HepG2 (cell line): ENCODE data around the gene CARD19. TPM values are rescaled to one million over a fixed set of nuclear protein-coding genes. Genes with fewer than 3 reads are reported as not detected.
A peak's percentile ranks its signal among the peaks of the same experiment; 100 is the strongest.

ENCODE experiments used
- CEBPG ChIP-seq: IDR thresholded peaks from 2 replicates; pipeline ENCODE4 v1.6.1; 2016
- IRF2 ChIP-seq: IDR thresholded peaks from 2 replicates; pipeline ENCODE4 v1.6.1; 2018; ENCODE audit warnings: missing genetic modification reagents, missing compliant biosample characterization
- KMT2B ChIP-seq: IDR thresholded peaks from 2 replicates; pipeline ENCODE4 v1.6.1; 2016; ENCODE audit warnings: missing genetic modification reagents, missing compliant biosample characterization
- NONO ChIP-seq, 2 experiments: fragments of 450-650 bp in 1 of 2; sonication (generic) in 1 of 2; formaldehyde crosslinking in 1 of 2; IDR thresholded peaks in 1 of 2; conservative IDR thresholded peaks in 1 of 2; 2 replicates each; pipeline versions ENCODE4 v1.6.1 to v1.8.0; 2017 to 2022; ENCODE audit warnings: mild to moderate bottlenecking in 1 of 2, missing genetic modification reagents in 1 of 2, moderate library complexity in 1 of 2
- RAD21 ChIP-seq: fragments of 450-650 bp; formaldehyde crosslinking; IDR thresholded peaks from 2 replicates; pipeline ENCODE4 v1.5.0; 2020; ENCODE audit warnings: mild to moderate bottlenecking
- SKI ChIP-seq: fragments of 450-650 bp; IDR thresholded peaks from one replicate; pipeline ENCODE4 v1.6.1; 2018; ENCODE audit warnings: mild to moderate bottlenecking; ENCODE audit not compliant: partially characterized antibody
- SRY ChIP-seq: sonication (generic); formaldehyde crosslinking; IDR thresholded peaks from 2 replicates; pipeline ENCODE4 v1.8.0; 2022; ENCODE audit warnings: mild to moderate bottlenecking, missing genetic modification reagents
- ZNF441 ChIP-seq: sonication (generic); formaldehyde crosslinking; IDR thresholded peaks from 2 replicates; pipeline ENCODE4 v1.7.0; 2021; ENCODE audit warnings: missing genetic modification reagents, borderline replicate concordance
- ZNF792 ChIP-seq: IDR thresholded peaks from 2 replicates; pipeline ENCODE4 v1.6.1; 2016
- ZSCAN25 ChIP-seq: sonication (generic); formaldehyde crosslinking; IDR thresholded peaks from 2 replicates; pipeline ENCODE4 v1.8.0; 2022; ENCODE audit warnings: mild to moderate bottlenecking, missing genetic modification reagents
- polyA plus RNA-seq, 8 experiments: library from polyadenylated mRNA; depleted of rRNA in 3 of 8; stranded (reverse) in 7 of 8; unstranded in 1 of 8; fragments of >200 nt; fragmentation: Illumina TruSeq in 4 of 8; extraction: Trizol in 4 of 8; gene quantifications; 2 replicates each; pipeline versions ENCODE4 v1.2.1 to v1.2.3, GENCODE V29; 2011 to 2016; ENCODE audit warnings: low read depth in 4 of 8, missing spikeins in 1 of 8, mixed read lengths in 1 of 8; ENCODE audit not compliant: insufficient read depth in 1 of 8
- total RNA-seq, 5 experiments: library from RNA; depleted of rRNA; stranded (reverse); fragments of >200 nt; fragmentation: Illumina TruSeq; extraction: Trizol; gene quantifications; 2 replicates each; pipeline ENCODE4 v1.2.3, GENCODE V29; 2016; ENCODE audit warnings: low read depth in 1 of 5
- TF ChIP-seq, protein P1 (sequence below): IDR thresholded peaks from 2 replicates; pipeline ENCODE4 v1.4.0; 2020; ENCODE audit warnings: mild to moderate bottlenecking, missing genetic modification reagents
- TF ChIP-seq, protein P2 (sequence below): sonication (generic); formaldehyde crosslinking; IDR thresholded peaks from 2 replicates; pipeline ENCODE4 v1.4.0; 2020; ENCODE audit warnings: missing genetic modification reagents
- TF ChIP-seq, protein P3 (sequence below): IDR thresholded peaks from 2 replicates; pipeline ENCODE4 v1.6.1; 2018; ENCODE audit warnings: missing genetic modification reagents, mild to moderate bottlenecking, missing compliant biosample characterization
- TF ChIP-seq, protein P4 (sequence below): sonication (generic); formaldehyde crosslinking; IDR thresholded peaks from 2 replicates; pipeline ENCODE4 v1.4.0; 2020; ENCODE audit warnings: missing genetic modification reagents
- TF ChIP-seq, protein P5 (sequence below): sonication (generic); formaldehyde crosslinking; conservative IDR thresholded peaks from 2 replicates; pipeline ENCODE4 v1.8.0; 2022; ENCODE audit warnings: missing genetic modification reagents
- TF ChIP-seq, protein P6 (sequence below): sonication (generic); formaldehyde crosslinking; IDR thresholded peaks from 2 replicates; pipeline ENCODE4 v1.9.0; 2022; ENCODE audit warnings: missing genetic modification reagents, mild to moderate bottlenecking, borderline replicate concordance

Gene CARD19
- total and polyA plus RNA-seq, 2 of the 13 experiments (the other 11 are each of a cell fraction or from before 2014, with no cell fraction given) = 18.4 to 47.2 TPM

DNA sequence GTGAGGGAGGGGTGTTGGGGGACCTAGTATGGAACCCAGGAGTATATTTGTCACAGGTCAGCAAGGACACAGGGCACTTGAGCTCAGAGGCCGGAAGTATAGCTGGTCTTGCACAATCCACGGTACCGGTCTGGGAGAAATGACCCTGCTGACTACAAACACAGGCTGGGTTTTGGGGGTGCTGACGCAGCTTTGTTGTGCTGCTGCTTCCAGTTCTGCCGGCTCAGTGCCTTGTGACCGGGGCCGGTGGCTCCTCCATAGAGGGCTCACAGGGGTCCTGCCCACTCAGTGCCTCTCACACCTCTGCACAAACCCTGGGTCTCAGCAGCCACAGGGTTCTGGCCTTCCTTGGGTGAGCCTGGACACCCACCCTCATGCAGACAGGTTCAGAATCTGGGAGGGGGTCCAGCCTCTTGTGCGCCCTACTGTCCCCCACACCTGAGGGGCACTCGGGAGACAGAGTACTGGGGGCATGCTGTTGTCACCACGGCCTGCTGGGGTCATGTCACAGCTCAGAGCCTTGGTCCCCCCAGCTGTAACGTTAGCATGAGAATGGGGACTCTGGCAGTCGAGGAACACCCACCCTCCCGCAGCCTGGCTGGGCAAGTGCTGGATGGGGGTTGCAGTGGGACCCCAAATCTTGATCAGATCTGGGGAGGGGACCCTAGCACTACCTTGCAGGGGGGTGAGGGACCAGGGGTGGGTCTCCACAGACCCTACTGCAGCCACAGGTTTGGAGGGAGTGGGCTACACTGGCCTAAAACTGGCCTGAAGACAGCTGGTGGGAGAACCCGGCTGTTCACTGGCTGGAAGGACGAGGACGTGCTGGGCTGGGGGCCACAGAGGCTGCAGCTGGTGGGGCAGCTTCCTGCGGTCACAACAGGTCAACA, 20.3 kb downstream of the CARD19 start (continued):
- no peak for TF ChIP-seq NONO (IDR thresholded peaks at IDR 0.05)
- TF ChIP-seq NONO (CRISPR knock-in tag; conservative IDR thresholded peaks at IDR 0.05) = 0 out of 2 replicates have a peak, but pooled peaks have one; percentile 39
- TF ChIP-seq ZNF441 (CRISPR knock-in tag) = 0 out of 2 replicates have a peak, but pooled peaks have one; percentile 18
- TF ChIP-seq, protein P1, sequence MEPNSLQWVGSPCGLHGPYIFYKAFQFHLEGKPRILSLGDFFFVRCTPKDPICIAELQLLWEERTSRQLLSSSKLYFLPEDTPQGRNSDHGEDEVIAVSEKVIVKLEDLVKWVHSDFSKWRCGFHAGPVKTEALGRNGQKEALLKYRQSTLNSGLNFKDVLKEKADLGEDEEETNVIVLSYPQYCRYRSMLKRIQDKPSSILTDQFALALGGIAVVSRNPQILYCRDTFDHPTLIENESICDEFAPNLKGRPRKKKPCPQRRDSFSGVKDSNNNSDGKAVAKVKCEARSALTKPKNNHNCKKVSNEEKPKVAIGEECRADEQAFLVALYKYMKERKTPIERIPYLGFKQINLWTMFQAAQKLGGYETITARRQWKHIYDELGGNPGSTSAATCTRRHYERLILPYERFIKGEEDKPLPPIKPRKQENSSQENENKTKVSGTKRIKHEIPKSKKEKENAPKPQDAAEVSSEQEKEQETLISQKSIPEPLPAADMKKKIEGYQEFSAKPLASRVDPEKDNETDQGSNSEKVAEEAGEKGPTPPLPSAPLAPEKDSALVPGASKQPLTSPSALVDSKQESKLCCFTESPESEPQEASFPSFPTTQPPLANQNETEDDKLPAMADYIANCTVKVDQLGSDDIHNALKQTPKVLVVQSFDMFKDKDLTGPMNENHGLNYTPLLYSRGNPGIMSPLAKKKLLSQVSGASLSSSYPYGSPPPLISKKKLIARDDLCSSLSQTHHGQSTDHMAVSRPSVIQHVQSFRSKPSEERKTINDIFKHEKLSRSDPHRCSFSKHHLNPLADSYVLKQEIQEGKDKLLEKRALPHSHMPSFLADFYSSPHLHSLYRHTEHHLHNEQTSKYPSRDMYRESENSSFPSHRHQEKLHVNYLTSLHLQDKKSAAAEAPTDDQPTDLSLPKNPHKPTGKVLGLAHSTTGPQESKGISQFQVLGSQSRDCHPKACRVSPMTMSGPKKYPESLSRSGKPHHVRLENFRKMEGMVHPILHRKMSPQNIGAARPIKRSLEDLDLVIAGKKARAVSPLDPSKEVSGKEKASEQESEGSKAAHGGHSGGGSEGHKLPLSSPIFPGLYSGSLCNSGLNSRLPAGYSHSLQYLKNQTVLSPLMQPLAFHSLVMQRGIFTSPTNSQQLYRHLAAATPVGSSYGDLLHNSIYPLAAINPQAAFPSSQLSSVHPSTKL = peak; percentile 75
- TF ChIP-seq ZSCAN25 = peak; percentile 99
- peak; percentile 57; the same call in 1 of the 2 replicates for TF ChIP-seq IRF2
- 0 out of 2 replicates have a peak, but pooled peaks have one; percentile 32 for TF ChIP-seq KMT2B (CRISPR knock-in tag)
- TF ChIP-seq, protein P2, sequence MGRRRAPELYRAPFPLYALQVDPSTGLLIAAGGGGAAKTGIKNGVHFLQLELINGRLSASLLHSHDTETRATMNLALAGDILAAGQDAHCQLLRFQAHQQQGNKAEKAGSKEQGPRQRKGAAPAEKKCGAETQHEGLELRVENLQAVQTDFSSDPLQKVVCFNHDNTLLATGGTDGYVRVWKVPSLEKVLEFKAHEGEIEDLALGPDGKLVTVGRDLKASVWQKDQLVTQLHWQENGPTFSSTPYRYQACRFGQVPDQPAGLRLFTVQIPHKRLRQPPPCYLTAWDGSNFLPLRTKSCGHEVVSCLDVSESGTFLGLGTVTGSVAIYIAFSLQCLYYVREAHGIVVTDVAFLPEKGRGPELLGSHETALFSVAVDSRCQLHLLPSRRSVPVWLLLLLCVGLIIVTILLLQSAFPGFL = no peak
- TF ChIP-seq SRY = peak; percentile 24; the same call in 1 of the 2 replicates
- TF ChIP-seq, protein P3, sequence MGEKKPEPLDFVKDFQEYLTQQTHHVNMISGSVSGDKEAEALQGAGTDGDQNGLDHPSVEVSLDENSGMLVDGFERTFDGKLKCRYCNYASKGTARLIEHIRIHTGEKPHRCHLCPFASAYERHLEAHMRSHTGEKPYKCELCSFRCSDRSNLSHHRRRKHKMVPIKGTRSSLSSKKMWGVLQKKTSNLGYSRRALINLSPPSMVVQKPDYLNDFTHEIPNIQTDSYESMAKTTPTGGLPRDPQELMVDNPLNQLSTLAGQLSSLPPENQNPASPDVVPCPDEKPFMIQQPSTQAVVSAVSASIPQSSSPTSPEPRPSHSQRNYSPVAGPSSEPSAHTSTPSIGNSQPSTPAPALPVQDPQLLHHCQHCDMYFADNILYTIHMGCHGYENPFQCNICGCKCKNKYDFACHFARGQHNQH (CRISPR knock-in tag) = peak; percentile 64; the same call in 1 of the 2 replicates
- TF ChIP-seq RAD21 (CRISPR knock-in tag) = peak; percentile 37; the same call in 1 of the 2 replicates
- peak; percentile 74; the same call in 1 of the 2 replicates for TF ChIP-seq ZNF792 (CRISPR knock-in tag)
- peak; percentile 53 for TF ChIP-seq SKI
- TF ChIP-seq, protein P4, sequence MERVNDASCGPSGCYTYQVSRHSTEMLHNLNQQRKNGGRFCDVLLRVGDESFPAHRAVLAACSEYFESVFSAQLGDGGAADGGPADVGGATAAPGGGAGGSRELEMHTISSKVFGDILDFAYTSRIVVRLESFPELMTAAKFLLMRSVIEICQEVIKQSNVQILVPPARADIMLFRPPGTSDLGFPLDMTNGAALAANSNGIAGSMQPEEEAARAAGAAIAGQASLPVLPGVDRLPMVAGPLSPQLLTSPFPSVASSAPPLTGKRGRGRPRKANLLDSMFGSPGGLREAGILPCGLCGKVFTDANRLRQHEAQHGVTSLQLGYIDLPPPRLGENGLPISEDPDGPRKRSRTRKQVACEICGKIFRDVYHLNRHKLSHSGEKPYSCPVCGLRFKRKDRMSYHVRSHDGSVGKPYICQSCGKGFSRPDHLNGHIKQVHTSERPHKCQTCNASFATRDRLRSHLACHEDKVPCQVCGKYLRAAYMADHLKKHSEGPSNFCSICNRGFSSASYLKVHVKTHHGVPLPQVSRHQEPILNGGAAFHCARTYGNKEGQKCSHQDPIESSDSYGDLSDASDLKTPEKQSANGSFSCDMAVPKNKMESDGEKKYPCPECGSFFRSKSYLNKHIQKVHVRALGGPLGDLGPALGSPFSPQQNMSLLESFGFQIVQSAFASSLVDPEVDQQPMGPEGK (CRISPR knock-in tag) = peak; percentile 79
- TF ChIP-seq, protein P5, sequence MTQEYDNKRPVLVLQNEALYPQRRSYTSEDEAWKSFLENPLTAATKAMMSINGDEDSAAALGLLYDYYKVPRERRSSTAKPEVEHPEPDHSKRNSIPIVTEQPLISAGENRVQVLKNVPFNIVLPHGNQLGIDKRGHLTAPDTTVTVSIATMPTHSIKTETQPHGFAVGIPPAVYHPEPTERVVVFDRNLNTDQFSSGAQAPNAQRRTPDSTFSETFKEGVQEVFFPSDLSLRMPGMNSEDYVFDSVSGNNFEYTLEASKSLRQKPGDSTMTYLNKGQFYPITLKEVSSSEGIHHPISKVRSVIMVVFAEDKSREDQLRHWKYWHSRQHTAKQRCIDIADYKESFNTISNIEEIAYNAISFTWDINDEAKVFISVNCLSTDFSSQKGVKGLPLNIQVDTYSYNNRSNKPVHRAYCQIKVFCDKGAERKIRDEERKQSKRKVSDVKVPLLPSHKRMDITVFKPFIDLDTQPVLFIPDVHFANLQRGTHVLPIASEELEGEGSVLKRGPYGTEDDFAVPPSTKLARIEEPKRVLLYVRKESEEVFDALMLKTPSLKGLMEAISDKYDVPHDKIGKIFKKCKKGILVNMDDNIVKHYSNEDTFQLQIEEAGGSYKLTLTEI (CRISPR knock-in tag) = no peak
- peak; percentile 96 for TF ChIP-seq CEBPG (CRISPR knock-in tag)
- TF ChIP-seq, protein P6, sequence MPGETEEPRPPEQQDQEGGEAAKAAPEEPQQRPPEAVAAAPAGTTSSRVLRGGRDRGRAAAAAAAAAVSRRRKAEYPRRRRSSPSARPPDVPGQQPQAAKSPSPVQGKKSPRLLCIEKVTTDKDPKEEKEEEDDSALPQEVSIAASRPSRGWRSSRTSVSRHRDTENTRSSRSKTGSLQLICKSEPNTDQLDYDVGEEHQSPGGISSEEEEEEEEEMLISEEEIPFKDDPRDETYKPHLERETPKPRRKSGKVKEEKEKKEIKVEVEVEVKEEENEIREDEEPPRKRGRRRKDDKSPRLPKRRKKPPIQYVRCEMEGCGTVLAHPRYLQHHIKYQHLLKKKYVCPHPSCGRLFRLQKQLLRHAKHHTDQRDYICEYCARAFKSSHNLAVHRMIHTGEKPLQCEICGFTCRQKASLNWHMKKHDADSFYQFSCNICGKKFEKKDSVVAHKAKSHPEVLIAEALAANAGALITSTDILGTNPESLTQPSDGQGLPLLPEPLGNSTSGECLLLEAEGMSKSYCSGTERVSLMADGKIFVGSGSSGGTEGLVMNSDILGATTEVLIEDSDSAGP (CRISPR knock-in tag) = peak; percentile 25; the same call in 1 of the 2 replicates
